Astrocyte (in vitro differentiated cells and primary cell): Measurements from ENCODE around the gene CARD19.

Source experiments
- CTCF ChIP-seq: IDR thresholded peaks from 2 replicates; pipeline ENCODE4 v1.5.1; 2011; ENCODE audit warnings: low read depth, mild to moderate bottlenecking, inconsistent platforms, low read length, moderate library complexity; ENCODE audit not compliant: insufficient read depth
- EZH2 ChIP-seq: IDR thresholded peaks from 2 replicates; pipeline ENCODE4 v1.6.1; 2012; ENCODE audit warnings: mild to moderate bottlenecking, low read length, inconsistent platforms; ENCODE audit not compliant: insufficient read depth

- no peak for TF ChIP-seq CTCF
- TF ChIP-seq EZH2: no peak
Observed at GRCh38 chr9:93077367-93077766, 18.6 kb upstream of the CARD19 start.
